Measurements from ENCODE around the gene CNTN5.

The CNTN5 gene

DNA sequence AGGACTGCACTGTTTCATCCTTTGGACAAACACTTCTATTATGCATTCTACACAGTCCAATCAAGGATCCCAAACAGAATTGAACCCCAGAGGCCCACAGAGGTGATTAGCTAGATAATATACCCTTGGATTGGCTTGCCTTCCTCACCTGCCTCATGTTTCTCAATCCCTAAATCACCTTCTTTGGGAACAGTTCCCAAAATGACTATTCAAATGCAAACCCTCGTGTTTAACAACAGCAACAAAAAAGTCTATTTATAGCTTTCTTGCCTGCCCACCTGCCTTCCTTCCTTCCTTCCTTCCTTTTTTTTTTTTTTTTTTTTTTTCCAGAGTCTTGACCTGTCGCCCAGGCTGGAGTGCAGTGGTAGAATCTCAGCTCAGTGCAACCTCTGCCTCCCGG lies 180.0 kb downstream of the CNTN5 start:
- TF ChIP-seq, protein P1, sequence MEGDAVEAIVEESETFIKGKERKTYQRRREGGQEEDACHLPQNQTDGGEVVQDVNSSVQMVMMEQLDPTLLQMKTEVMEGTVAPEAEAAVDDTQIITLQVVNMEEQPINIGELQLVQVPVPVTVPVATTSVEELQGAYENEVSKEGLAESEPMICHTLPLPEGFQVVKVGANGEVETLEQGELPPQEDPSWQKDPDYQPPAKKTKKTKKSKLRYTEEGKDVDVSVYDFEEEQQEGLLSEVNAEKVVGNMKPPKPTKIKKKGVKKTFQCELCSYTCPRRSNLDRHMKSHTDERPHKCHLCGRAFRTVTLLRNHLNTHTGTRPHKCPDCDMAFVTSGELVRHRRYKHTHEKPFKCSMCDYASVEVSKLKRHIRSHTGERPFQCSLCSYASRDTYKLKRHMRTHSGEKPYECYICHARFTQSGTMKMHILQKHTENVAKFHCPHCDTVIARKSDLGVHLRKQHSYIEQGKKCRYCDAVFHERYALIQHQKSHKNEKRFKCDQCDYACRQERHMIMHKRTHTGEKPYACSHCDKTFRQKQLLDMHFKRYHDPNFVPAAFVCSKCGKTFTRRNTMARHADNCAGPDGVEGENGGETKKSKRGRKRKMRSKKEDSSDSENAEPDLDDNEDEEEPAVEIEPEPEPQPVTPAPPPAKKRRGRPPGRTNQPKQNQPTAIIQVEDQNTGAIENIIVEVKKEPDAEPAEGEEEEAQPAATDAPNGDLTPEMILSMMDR (IDR thresholded peaks at IDR 0.05; ENCODE audit: control insufficient read depth, insufficient read depth, low read depth, low read length, missing control alignments), result no peak
- DNase-seq (ENCODE audit: low read depth), result no peak
- H3K4me3 ChIP-seq (ENCODE audit: control insufficient read depth, low read depth, low read length), result no peak overlapping the region

DNA sequence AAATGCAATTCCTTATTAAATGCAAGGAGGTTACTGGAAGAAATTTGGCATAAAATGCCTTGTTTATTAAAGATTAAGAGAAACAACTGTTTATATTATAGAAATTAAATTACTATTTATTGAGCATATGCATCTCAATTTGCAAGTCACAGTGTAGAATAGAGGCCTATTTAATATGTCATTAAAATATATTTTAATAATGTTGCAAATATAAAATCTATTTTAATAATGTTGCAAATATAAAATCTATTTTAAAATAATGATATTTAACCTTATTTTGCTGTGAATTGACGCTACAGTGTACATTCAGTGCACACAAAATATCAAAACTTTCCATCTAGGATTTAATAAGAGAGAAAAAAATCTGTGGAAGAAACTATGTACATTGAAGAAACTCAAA lies 188.1 kb downstream of the CNTN5 start:
- DNase-seq (ENCODE audit: low read depth), result no peak
- no peak overlapping the region for H3K4me3 ChIP-seq (ENCODE audit: control insufficient read depth, low read depth, low read length)
- TF ChIP-seq, protein P1 (IDR thresholded peaks at IDR 0.05; ENCODE audit: control insufficient read depth, insufficient read depth, low read depth, low read length, missing control alignments), result no peak

DNA sequence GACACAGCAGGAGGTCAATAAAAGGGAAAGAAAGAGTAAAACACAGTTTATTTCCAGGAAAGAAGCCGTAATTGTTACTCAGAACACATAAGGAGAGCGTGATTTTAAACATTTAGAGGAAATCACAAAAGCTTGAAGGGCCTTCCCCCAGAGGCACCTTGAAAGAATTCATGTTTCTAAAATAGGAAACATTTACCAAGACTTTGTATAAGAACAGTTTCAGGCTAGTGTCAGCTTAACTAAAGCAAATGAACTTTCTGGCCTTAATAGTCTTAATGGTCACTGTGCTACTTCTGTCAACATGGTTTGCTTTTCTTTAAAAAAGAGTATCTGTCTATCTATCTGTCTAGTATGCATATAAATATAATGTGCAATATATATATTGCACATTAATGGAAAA lies 208.8 kb downstream of the CNTN5 start:
- TF ChIP-seq, protein P1 (IDR thresholded peaks at IDR 0.05; ENCODE audit: control insufficient read depth, insufficient read depth, low read depth, low read length, missing control alignments), result no peak
- H3K4me3 ChIP-seq (ENCODE audit: control insufficient read depth, low read depth, low read length), result no peak overlapping the region
- no peak for DNase-seq (ENCODE audit: low read depth)

DNA sequence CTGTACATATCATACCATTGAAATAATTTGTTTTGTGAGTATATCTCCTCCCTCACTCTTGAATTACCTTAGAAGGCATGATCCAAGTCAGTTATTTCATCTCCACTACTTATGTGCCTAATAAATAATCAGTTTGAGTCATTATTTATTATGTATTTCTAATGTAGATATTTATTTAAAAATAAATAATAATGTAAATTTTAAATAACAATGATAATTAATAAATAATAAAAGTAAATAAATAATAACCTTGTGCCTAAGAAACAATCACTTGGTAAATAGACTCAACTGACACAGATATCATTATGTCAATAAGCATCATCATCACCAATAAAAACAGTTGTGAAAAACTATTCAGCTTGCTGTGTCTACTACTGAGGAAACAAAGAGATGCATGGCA lies 213.8 kb downstream of the CNTN5 start:
- TF ChIP-seq, protein P1 (IDR thresholded peaks at IDR 0.05; ENCODE audit: control insufficient read depth, insufficient read depth, low read depth, low read length, missing control alignments), result no peak
- no peak overlapping the region for H3K4me3 ChIP-seq (ENCODE audit: control insufficient read depth, low read depth, low read length)
- DNase-seq (ENCODE audit: low read depth), result no peak

DNA sequence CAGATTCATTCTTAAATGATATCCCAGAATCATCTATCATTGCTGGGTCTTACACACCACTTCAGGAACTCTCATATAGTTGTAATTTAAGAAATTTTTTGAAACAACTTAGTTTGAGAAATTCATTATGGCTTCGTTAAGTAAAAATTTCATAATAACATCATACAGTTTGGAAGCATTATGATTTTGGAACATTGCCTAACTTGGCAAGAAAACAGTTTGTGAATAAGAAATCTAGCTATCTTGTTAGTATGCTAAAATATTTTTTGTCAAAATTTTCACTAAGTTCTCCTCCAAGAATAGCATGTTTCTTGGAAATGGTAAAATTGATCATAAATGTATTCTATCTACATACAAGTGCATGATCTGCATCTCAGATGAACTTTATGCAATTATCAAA lies 217.7 kb downstream of the CNTN5 start:
- no peak for DNase-seq (ENCODE audit: low read depth)
- no peak overlapping the region for H3K4me3 ChIP-seq (ENCODE audit: control insufficient read depth, low read depth, low read length)
- TF ChIP-seq, protein P1 (IDR thresholded peaks at IDR 0.05; ENCODE audit: control insufficient read depth, insufficient read depth, low read depth, low read length, missing control alignments), result no peak

DNA sequence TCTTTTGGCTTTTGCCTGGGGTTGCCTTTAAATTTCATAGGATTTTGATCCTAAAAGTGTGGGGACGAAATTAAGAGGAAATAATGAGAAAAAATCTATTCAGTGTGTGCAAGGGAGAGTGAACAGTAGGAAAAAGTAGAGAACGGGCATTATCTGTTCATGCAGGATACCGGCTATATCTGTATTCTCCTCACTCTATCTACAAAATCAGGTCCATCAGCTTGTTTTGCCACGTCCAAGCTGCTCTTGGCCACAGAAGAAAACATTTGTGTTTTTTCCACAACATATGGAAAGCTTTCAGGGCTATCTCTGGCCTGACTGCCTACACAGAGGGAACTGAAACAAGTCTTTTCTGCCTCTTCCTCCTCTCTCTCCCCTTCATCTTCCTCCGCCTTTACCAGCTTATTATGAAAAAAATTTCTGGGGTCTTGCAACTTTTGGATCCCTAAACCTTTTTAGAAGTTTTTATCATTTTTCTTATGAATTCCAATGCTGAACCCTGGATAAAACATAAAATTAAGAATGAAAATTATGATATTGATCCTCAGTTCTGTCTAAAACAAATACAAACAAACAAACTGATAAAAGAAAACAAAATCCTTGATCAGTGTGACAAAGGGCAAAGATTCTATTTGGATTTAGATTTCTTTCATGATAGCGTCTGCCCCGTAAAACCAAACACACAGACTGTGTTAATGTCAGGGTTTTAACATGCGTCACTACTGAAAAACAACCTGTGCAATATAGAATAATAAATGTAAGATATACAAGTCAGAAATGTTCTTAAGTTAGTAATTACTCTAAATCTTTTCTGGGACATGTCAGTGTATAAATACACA lies 219.7 kb downstream of the CNTN5 start:
- no peak for DNase-seq (ENCODE audit: low read depth)
- H3K4me3 ChIP-seq (ENCODE audit: control insufficient read depth, low read depth, low read length), result no peak overlapping the region
- TF ChIP-seq, protein P1 (IDR thresholded peaks at IDR 0.05; ENCODE audit: control insufficient read depth, insufficient read depth, low read depth, low read length, missing control alignments), result no peak

Data from AG09309 (cell line).